Suppressor macrophage treated with lipopolysaccharide for 4 hours (primary cell): ENCODE measurements around the gene SYCE1.
"Not testable (repeated sequence)": the region's sequence is repeated elsewhere in the genome, so short reads cannot be mapped to it uniquely, and the experiment has no call there.

Experiments
- DNase-seq: peaks from one replicate; pipeline ENCODE4 v3.0.0-alpha.2; 2020

Gene SYCE1

GRCh38 chr10:133555521-133555920 is 9.9 kb downstream of the SYCE1 start:
- no peak for DNase-seq

- DNase-seq, result no peak
These were observed 10.8 kb downstream of the SYCE1 start for GRCh38 chr10:133554600-133554999.

GRCh38 chr10:133544506-133544905 is 20.9 kb downstream of the SYCE1 start:
- DNase-seq, result no peak

- not testable (repeated sequence) for DNase-seq
These were observed 23.9 kb downstream of the SYCE1 start for GRCh38 chr10:133541441-133541975.

- DNase-seq, result no peak
These were observed 27.5 kb downstream of the SYCE1 start for GRCh38 chr10:133537546-133538545.

GRCh38 chr10:133536198-133536597 is 29.2 kb downstream of the SYCE1 start:
- no peak for DNase-seq

GRCh38 chr10:133534417-133534816 is 31.0 kb downstream of the SYCE1 start:
- DNase-seq, result no peak

GRCh38 chr10:133532871-133533270 is 32.5 kb downstream of the SYCE1 start:
- DNase-seq, result no peak

GRCh38 chr10:133530506-133530905 is 34.9 kb downstream of the SYCE1 start:
- DNase-seq, result no peak

GRCh38 chr10:133529576-133529946 is 35.8 kb downstream of the SYCE1 start:
- no peak for DNase-seq

- no peak for DNase-seq
These were observed 36.4 kb downstream of the SYCE1 start for GRCh38 chr10:133528845-133529575.

GRCh38 chr10:133528296-133528844 is 37.0 kb downstream of the SYCE1 start:
- no peak for DNase-seq

- no peak for DNase-seq
These were observed 37.6 kb downstream of the SYCE1 start for GRCh38 chr10:133527771-133528271.

GRCh38 chr10:133526957-133527588 is 38.3 kb downstream of the SYCE1 start, which contains the start of gene CYP2E1:
TSS of gene CYP2E1 (plus strand) at chr10:133527363. CDS start at chr10:133527396, 33 bp downstream.
- DNase-seq, result no peak

GRCh38 chr10:133525444-133525843 is 39.9 kb downstream of the SYCE1 start:
- DNase-seq, result no peak

GRCh38 chr10:133523631-133524203 is 41.7 kb downstream of the SYCE1 start:
- no peak for DNase-seq

GRCh38 chr10:133520193-133520738 is 45.1 kb downstream of the SYCE1 start:
- DNase-seq, result peak; percentile 82

- not testable (repeated sequence) for DNase-seq
These were observed 46.9 kb downstream of the SYCE1 start for GRCh38 chr10:133518517-133518916.

- no peak for DNase-seq
These were observed 49.3 kb downstream of the SYCE1 start for GRCh38 chr10:133516057-133516456.

GRCh38 chr10:133515471-133515870 is 49.9 kb downstream of the SYCE1 start:
- no peak for DNase-seq

- DNase-seq, result no peak
These were observed 53.4 kb downstream of the SYCE1 start for GRCh38 chr10:133511907-133512528.
